Stimulated activated CD8-positive, alpha-beta memory T cell treated with anti-CD3 and anti-CD28 coated beads, Interleukin-15, amount 100 ng/mL, for 4 hours (primary cell): ENCODE results near the gene CRY2.

Experiments
- DNase-seq, 2 donors: peaks; one replicate each; pipeline ENCODE4 v3.0.0-alpha.2; 2020; ENCODE audit warnings: low read depth in 2 of 2

The CRY2 gene

DNA sequence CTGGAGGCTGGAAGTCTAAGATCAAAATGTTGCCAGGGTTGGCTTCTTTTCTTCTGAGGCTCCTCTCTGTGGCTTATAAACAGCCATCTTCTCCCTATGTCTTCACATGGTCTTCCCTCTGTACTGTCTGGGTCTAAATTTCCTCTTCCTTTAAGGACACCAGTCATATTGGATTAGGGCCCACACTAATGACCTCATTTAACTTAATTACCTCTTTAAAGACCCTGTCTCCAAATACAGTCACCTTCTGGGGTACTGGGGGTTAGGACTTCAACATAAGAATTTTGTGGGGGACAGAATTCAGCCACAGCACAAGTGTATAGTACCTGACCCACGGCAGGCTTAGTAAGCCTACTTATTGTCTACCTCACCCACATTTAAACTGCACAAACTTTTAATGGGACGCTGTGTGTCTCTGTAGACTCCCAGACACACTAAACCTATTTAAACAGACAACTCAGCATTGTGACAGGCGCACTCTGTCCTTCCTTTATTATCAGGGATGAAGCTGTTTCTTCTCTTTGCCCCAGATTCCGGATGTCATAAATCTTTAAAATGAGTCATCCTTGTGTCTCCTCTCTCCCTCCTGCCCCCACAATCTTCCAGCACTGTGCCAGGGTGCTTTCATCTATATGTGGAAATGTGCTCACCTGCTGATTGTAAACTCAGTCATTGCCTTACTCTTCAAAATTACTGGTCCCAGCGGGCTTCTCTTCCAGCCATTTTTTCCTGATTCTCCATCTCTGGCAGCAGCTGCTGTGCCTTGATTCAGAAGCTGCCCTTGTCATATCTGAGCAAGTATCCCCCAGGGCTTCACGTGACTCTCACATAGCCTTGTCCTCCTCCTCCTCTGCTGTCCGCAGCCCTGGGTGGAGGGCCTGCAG is 32.8 kb downstream of the CRY2 start:
- no peak for DNase-seq

DNA sequence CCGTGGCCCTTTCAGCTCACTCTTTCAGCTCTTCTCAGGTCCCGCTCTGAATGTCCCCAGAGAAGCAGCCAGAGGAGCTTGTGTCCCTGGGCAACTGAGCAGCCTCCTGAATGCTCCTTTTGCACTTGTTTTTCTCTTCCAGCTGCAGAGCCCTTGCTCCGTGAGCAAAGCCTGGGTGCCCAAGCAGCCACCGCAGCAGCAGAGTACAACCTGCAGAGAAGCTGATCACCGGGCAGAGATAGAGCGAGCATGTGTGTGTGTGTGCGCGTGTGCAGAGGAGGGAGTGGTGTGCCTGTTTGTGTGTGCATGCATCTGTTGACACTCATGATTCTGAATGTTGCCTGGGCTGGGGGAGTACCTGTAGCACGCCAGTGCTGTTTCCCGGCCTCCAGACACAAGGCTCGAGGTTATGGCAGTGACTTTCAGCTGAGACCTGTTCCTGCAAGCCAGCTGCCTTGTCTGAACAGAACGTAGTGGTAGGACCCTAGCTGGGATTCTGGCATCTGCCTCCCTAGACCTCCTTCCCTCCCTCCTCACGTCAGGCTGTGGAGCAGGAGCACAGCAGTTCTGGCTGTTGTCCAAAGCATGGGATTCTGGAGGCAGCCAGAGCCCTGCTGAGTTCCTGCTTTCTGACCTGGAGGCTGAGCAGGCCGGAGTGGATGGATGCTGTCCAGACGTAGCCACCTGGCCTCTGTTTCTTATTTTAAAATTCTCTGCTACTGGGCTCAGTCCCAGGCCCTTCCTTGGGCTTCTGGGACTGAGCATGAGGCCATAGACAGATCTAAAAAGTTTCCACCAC is 33.7 kb downstream of the CRY2 start:
- no peak for DNase-seq

DNA sequence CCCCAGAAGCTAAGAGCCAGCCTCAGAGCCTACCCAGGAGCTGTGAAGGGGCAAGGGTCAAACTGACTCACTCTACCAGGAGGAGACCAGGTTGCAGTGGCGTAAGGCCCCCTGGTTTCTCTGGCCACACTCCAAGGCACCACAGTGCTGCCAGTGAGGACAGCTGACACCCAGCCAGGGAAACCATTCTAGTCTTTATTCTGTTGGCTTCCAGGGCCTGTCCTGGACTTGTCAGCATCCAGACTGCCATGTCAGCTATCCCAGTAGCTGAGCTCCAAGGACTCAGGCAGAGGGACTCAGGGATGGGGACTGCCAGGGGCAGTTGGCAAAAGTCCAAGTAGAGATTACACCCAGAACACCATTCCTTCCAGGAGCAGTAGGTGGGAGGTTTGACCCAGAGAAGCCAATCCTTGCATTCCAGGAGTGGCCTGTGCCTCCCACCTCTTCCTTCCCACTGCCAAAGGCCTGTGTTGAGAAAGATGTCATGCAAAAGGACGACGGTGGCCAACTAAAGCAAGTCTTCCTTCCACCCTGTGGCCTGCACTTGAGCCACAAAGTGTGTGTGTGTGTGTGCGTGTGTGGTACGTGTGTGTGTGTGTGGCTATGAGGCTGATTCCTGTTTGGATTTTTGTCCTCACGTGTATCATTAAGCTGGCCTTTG is 34.6 kb downstream of the CRY2 start:
- DNase-seq = no peak

DNA sequence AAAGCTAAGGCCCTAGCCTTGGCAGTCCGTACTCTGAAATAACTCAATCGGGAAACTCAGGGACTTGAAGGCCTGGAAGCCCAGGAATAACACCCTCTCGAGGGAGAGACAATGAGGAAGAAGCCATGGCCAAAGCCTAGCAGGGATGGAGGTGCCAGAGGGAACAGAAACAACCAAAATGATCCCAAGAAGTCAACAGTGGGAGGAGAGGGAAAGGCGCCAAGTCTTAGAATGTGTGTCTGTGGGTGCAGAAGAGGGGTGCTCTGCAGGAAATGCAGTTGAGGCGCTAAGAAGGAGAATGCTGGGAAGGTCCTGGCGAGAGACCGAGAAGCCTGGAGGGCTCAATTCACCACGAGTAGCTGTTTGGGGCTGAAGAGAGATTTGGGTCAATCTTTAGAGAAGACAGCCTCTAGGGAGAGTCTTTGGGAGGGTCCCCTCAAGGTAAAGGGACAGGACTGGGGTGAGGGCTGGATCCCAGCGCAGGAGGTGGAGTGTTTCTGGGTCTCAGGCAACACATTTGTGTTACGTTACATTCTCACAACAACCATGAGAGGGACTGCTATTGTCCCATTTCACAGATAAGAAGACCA is 37.4 kb downstream of the CRY2 start:
- DNase-seq = no peak

DNA sequence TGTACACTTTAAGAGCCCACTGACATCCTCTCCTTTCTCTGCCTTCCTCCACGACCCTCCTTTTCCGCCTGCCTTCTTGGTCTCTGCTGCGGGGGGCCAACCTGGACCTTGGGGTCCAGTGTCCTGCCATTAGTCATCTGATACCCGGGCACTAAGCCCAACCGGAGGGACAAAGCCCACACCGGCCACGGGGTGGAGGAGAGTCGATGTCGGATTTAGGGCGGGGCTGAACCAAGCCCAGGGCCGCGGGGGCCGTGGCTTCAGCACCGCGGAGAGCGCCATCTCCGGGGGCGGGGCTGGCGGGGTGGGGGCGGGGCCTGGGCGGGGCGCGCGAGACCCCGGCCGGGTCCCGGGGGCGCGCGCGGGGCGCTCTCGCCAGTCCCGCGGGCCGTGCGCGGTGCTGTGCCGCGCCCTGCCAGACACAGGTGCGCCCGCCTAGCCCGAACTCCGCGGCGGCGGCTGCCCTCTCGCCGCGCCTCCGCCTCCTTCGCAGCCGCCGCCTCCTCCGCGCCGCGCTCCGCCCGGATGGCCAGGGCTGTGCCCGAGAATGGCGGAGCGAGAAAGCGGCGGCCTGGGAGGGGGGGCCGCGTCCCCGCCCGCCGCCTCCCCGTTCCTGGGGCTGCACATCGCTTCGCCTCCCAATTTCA is 38.1 kb downstream of the CRY2 start, which contains the start of gene MAPK8IP1:
TSS of gene MAPK8IP1 (plus strand) at position 378 of the 647 bp plus-strand sequence. CDS start at position 548, 170 bp downstream.
- peak in 1 of 2 donors; percentile 24 for DNase-seq

DNA sequence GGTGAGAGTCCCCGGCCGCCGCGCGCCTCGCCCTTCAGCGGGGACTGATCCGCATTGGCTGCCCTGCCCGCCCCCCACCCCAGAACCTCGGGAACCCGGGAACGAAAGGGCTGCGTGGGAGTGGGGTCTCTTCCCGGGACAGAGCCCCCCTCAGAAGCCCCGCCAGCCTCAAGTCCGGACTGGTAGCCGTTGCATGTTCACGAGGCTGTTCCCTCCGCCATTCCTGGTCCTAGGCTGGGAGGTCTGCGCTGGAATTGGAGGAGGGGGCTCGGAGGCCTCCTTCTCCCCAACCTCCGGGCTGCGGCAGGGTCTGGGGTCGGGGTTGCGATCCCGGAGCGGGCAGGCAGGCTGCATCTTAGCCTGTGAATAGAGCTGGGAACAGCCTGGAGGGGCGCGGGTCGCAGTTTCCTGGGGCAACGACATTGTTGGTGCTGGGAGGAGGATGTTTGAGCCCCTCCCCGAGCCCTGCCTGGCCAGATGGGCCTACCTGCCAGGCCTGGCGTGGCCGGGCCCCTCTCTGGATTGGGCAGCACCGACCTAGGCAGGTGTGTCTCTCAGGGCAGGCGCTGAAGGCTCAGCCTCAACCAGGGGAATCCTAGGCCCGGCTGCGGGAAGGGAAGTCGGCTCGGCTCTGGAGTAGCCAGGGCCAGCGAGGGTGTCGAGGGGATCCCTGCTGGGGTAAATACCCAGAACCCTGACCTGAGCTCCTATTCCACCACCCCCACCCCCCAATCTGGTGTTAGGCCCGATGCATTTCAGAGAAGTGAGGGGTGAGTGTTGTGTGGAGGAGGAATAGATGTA is 38.8 kb downstream of the CRY2 start:
- no peak for DNase-seq

DNA sequence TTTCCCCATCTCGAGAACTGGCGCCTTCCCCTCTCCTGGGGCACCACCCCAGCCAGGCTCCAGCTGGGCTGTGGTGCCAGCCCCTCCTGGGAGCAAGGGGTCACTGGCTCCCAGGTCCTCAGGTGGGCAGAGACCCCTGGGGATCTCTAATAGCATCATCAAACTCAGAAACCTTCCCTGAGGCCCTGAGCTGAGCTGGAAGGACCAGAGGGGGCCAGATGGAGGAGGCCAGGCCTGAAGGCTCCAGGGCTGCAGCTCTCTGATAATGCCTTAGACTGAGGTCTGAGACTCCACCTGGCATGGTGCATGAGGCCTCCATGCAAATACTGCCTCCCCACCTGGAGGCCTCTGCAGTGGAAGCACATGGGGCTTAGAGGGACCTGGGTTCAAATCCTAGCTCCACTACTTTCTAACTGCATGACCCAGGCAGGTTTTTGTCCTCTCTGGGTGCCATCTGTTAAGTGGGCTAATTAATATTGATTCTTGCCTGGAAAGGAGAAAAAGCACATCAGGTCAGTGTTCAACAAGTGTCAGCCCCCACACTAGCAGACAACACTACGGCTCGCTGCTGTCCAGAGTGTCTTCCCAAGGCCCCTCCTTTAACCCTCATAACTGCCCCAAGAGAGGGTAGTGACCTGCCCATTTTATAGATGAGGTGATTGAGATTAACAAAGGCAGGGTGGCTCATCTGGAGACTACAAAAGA is 39.7 kb downstream of the CRY2 start:
- no peak for DNase-seq

DNA sequence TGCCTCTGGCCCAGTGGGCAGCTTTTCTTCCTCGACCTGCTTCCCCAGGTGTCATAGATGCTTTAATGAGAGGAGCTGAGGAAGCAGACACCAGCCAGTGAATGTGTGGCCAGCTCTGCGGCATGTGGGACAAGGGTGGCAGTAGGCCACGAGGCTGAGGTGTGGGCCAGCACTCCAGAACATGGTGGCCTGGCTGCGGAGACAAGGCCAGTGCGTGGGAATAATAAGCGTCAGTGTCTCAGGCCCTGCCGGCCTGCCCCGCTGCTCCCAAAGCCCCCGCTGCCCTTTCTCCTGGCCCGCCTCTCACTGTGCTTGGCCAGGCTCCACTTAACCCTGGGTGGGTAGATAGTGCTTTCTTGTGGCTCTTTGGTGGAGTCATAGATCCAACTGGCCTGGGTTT is 40.3 kb downstream of the CRY2 start:
- DNase-seq = no peak

DNA sequence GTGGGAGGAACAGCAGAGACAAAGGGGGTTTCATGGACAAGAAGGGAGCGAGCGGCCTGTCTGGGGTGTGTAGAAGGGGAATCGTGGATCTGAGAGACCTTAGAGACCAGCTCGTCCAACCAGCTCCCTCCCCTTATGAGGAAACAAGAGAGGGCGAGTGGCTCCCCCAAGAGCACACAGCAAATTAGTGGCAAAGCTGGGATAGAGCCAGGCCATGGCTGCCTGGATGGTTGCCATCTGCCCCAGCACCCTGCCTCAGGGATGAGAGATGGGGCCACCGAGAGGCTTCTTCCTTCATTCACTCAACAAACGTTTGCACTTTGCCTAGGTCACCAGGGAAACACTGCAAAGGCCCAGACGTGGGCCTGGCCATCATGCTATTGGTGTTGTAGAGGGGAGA is 42.3 kb downstream of the CRY2 start:
- DNase-seq = no peak

DNA sequence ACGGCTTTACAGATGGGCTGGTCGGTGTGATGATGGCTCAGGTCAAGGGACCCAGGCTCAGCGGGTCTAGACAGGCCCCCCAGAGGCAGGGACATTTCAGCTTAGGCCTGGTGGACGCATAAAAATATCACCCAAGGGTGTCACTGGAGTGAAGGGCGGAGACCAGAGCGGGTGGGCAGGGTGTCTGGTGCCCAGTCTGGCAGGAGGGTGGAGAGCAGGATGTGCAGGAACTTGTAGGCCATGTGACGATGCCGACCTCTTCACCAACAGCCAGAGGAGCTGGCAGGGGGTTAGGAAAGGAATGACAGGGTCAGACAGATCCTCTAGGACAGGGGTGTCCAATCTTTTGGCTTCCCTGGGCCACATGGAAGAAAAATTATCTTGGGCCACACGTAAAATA is 42.7 kb downstream of the CRY2 start:
- no peak for DNase-seq

DNA sequence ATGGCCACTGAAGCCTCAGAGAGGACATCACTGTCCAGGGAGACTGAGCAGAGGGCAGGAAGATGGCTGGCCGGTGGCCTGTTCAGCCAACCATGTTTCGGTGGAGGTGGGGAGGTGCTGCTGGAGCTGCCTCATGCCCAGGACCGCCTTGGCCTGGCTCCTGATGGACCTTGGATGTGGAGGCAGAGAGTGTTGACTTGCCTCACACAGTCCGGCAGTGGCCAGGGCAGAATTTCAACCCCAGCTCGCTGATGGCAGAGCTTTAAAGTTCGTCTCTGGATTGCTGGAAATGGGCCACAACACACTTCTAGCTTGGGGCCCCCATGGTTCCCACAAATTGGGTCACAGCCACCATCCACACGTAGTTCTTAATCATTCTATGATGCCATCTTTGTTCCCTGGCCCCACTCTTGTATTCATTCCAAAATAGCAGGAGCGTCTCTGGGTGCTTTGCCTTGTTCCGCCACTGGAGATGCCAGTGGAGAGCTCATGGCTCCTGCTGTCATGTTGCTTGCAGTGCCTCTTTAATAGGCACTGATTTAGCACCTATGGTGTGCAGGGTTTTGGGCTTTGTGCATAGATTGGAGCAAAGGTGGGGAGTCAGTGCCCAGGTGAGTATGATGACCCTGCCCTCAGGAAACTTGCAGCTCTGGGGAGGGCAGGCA is 43.7 kb downstream of the CRY2 start:
- DNase-seq = no peak

DNA sequence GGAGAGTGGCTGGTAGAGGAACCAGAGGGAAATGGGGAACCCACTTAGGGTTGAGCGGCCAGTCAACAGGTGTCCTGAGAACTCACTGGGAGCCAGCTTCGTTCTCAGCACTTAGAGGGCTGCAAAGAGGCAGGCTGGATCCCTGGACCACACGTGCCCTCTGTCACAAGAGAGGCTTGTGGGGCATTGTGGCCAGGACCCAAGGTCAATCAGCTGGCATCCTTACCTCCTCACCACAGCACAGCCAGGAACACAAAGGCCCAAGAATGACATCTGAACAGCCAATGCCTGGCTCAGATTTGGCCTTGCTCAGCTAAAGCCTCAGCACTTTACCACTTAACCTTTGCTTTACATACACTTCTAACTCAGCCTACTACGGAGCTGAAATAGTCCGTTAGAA is 45.6 kb downstream of the CRY2 start:
- no peak for DNase-seq

DNA sequence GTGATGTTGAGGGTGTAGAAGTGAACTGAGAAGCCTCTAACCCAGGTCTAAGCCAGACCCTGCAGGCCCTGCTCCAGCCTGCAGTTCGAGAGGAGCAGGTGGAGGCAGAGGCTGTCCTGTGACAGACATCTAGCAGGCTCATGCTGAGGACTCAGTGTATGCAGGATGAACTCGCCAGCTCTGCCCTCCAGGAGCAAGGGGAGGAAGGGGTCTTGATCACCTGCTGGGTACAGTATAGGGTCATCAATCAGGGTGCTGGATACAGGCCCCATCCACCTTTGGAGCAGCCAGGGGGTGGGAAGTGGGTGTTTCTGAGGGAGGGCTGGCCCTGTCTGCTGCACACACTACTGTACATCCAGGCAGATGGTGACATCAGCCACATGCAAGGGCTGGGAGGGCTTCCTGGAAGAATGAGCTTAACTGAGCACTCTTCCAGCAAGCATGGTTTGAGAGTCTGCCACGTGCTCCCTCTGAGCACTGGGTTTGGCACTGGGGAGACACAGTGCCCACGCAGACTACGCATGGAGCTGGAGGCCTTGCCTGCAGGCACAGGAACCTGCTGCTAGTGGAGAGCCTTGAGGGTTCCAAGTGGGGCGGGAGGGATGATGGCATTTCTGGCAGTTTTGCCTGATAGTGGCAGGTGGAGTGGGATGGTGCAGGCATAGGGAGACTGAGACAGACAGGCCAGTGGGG is 47.4 kb downstream of the CRY2 start:
- no peak for DNase-seq

DNA sequence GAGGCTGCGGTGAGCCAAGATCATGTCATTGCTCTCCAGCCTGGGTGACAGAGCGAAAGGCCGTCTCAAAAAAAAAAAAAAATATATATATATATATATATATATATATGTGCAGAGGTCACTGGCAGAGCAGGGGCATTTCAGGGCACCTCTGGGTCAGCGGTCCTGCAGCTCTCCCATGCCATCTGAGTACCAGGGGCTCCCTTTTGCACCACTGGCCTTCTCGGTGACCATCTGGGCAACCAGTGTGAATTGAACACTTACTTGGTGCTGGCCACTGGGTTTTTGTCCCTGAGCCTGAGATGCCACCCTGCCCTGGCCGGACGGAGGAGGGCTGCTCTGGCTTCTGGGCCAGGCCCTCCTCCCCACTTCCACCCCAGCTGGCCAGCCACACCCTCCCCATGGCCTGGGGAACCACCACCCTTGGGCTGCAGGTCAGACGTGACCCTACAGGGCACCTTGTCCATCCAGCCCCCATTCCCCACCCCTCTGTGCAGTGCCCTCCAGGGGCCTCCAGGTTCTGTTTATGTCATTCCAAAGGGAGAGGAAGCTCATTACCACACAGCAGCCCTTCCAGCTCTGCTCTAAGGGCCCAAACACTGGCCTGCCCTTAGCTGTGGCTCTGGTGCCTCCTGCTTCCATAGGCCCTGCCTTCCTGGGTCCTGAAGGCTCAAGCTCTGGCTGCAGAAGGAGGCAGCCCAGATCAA is 48.4 kb downstream of the CRY2 start:
- DNase-seq = no peak

DNA sequence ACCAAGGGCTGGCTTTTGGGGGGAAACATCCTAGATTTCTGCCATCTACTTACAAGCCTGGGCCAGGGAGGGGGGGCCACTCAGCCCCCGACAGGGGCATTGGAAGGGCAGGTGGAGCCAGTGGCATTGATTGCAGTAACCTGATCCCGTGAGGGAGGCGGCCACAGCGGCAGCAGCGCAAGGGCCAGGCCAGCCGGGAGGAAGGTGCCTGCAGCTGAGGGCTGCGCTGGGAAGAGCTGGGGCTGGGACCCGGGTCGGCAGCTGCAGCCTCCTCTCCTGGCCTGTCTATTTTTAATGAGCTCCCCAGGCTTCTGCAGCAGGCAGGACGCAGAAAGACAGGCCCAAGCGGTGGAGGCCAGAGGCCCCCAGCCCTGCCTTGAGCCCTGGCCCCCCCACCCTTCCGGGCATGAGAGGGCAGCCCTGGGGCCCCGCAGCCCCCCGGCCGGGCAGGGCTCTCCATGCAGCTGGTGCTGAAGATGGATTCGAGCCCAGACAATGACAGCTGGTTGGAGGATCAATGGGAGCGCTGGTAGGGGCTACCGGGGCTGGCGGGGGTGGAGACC is 49.2 kb downstream of the CRY2 start:
- DNase-seq = no peak

DNA sequence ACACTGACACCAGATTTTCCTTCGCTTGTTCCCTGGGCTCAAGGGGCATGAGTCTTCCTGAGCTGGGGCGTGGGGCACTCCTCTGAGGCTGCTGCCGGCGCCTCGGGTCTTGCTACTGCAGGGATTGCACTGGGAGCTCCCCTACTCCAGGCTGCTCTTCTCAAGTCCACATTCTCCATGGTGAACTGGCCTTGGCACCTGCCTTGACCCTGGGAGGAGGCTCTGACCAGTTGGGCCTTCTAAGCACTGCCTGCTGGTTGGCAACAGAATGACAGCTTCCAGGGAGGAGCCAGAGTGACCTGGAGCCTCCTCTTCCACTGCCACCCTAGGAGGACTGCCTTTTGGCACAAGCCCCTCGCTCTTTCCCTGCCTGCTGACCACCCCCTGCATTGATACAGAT is 50.3 kb downstream of the CRY2 start:
- no peak for DNase-seq

DNA sequence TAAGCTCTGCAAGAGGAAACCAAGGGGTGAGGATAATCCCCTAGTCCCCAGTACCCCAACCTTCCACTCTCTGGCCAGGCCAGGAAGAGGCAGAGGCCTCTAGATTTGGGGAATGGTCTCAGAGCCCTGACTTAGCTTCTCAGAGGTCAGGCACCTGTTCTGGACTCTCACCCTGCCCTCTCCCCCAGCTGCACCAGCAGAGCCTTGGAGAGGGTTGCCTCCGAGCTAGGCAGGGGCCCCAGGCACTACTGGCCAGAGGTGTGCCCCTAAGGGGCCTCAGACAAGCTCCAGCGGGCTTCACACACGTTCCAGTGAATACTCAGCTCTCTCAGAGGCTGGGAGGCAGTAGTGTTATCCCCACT is 51.8 kb downstream of the CRY2 start:
- DNase-seq = no peak
